ENCODE results near the gene ATP2C2. TPM values are rescaled to one million over a fixed set of nuclear protein-coding genes. Genes with fewer than 3 reads are reported as not detected.
"Not testable (repeated sequence)": the region's sequence is repeated elsewhere in the genome, so short reads cannot be mapped to it uniquely, and the experiment has no call there.

Gene ATP2C2
- polyA plus RNA-seq, 6 donors from 2014 or later: not detected

DNA sequence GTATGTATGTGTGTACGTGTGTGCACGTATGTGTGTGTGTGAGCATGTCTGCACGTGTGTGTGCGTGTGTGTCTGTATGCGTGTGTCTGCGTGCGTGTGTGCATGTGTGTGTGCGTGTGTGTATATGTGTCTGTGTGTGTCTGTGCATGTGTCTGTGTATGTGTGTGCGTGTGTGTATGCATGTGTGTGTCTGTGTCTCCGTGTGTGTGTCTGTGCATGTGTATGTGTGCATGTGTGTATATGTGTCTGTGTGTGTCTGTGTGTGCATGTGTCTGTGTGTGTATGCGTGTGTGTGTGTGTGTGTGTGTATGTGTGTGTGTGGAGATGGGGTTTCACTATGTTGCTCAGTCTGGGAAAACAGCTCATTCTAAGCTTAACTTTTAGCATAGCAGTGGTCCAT is 43.9 kb downstream of the ATP2C2 start:
- ATAC-seq (ENCODE audit: low read depth in 2 of 2): no peak
- H3K27ac Mint-ChIP-seq: no peak overlapping the region
- DNase-seq: no peak
- H3K4me3 Mint-ChIP-seq: no peak overlapping the region
- H3K27me3 Mint-ChIP-seq: peaks cover 12 to 42% (median 41%) of the 10 kb centered on the region in 3 donors
- H3K9me3 Mint-ChIP-seq: no peaks in the 10 kb centered on the region
- H3K4me1 Mint-ChIP-seq: no peaks in the 10 kb centered on the region
- H3K36me3 Mint-ChIP-seq: no peaks in the 10 kb centered on the region

GRCh38 chr16:84413244-84414004 is 45.1 kb downstream of the ATP2C2 start:
- Mint-ChIP-seq H3K4me1 (no peaks in the 10 kb centered on the region), H3K27me3 (peaks cover 12 to 43% (median 42%) of the 10 kb centered on the region in 3 donors), H3K36me3 (no peaks in the 10 kb centered on the region), H3K9me3 (no peaks in the 10 kb centered on the region), H3K27ac (no peak overlapping the region), H3K4me3 (no peak overlapping the region)
- no peak for ATAC-seq (ENCODE audit: low read depth in 2 of 2)
- DNase-seq: no peak

DNA sequence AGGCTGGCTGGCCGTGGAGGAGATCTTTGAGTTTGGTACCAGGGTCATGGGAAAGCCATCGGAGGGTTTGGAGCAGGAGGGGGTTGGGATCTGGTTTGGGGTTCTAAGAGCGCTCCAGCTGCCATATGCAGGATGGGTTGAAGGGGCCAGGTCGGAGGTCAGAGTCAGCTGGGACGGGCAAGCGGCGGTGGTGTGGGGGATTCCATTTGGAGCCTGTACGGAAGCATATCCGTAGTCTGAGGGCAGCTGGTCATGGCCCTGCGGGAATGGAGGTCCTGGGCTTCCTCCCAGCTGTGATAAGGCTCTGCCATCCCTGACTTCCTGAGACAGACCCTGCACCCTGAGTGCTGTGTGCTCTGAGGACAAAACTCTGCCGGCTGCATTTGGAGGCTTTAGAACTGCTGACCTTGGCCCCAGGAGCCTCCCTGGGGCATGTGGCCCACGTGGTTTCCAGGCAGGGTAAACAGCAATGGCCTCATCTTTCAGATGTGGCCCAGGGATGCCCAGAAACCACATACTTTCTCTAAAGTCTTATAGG is 46.5 kb downstream of the ATP2C2 start:
- Mint-ChIP-seq H3K27me3 (peaks cover 7 to 49% (median 49%) of the 10 kb centered on the region in 3 donors), H3K27ac (peak overlapping the region in 2 of 6 donors; percentile 46 to 57), H3K9me3 (no peaks in the 10 kb centered on the region), H3K4me3 (no peak overlapping the region), H3K36me3 (no peaks in the 10 kb centered on the region), H3K4me1 (no peaks in the 10 kb centered on the region)
- no peak for DNase-seq
- ATAC-seq (ENCODE audit: low read depth in 2 of 2): no peak

DNA sequence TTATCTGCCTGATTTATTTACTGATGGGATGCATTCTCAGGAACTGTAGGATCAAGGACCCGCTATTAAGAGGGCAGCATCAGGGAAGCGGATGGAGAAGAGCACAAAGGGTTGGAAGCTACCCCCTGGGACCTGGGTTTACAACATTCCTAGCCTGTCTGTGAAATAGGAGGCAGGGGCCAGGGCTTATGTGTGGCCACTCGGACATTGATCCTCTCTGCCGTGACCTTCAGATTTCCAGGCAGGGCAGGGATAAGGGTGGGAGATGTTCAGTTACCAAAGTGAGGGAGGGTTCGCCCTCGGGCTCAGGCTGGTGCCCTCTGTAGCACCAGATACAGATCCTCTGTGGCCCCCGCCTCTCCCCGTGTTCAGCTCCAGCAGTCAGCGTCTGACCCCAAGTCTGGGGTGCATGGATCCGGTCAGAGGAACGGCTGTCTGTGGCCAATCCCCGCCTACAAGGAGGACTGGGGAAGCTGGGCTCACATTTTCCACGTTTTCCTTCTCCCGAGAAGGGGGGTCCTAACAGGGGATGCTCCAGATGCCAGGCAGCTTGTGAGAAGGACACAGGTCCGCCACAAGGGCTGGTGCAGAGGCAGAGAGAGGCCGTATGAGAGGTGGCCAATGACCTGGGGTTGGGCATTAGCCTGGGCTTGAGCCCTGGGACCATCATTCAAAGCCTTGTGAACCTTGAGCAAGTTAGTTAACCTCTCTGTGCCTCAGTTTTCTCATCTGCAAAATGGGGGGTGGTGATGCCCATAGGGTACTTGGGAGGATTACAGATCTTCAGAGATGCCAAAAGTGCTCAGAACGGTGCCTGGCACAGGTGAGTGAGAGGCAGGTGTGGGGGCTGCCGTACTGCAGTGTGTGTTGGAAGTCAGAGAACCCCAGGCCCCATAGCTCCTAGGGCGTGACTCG is 48.3 kb downstream of the ATP2C2 start:
- Mint-ChIP-seq H3K4me3 (no peak overlapping the region), H3K4me1 (no peaks in the 10 kb centered on the region)

DNA sequence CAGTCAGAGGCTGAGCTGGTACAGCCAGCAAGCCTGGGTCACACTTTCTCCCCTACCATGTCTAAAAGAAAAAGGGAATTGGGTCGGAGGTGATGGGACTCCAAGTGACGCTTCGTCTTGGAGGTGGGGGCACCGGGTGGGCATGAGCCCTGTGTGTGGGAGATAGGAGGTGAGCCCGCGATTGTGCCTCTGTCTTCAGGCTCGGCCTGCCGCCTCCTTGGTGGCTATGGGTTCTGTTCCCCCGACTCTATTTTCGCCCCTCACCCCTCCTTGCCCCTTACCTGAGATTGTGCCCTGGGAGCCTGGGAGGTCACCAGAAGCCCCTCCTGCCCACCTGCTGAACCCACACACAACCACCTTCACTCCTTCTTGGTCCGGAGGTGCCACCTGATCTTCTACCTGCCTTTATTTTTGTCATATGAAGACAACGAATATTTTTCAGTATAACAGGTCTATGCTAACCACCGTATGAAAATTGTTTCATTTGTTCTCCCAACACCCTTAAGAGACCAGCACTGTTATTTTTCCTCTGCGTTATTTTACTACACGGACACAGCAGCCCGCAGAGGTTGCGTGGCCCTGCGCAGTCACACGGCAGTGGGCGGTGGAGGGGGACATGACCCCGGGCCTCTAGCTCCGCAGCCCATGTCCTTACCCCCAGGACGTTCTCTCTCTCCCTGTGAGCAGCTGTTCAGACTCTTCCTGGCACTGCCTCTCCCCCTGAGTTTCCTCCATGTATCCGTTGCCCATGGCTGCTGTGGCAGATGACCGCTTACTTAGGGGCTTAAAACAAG is 49.9 kb downstream of the ATP2C2 start:
- H3K4me1 Mint-ChIP-seq: no peaks in the 10 kb centered on the region
- H3K4me3 Mint-ChIP-seq: no peak overlapping the region
- ATAC-seq (ENCODE audit: low read depth in 2 of 2) (no peak), DNase-seq (no peak)
- peaks cover 0 to 4% (median 0%) of the 10 kb centered on the region in 7 donors for H3K9me3 Mint-ChIP-seq
- peaks cover 0 to 49% (median 43%) of the 10 kb centered on the region in 3 donors for H3K27me3 Mint-ChIP-seq
- H3K36me3 Mint-ChIP-seq: no peaks in the 10 kb centered on the region
- no peak overlapping the region for H3K27ac Mint-ChIP-seq

More for the DNA sequence above, 48.3 kb downstream of the ATP2C2 start:
- Mint-ChIP-seq H3K27ac (no peak overlapping the region), H3K36me3 (no peaks in the 10 kb centered on the region), H3K27me3 (peaks cover 3 to 49% (median 48%) of the 10 kb centered on the region in 3 donors), H3K9me3 (no peaks in the 10 kb centered on the region)
- ATAC-seq (ENCODE audit: low read depth in 2 of 2) (no peak), DNase-seq (no peak)

DNA sequence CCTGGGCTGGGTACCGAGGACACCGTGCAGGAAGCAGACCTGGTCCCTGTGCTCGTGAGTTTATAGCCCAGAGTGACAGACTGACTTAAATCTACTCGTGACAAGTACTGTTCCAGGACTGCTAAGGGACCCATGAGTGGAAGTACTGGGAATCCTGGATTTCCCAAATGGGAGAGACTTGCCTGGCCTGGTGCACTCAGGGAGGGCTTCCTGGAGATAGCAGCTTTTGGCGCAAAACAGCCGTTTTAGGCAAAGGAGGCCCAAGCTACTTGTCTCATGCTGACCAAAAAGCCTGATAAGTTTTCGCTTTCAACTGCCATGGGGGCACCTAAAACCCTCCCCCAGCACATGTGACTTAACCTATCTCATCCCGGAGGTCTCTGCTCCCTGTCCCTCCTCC is 51.4 kb downstream of the ATP2C2 start:
- H3K27me3 Mint-ChIP-seq: peaks cover under 1 to 36% (median 32%) of the 10 kb centered on the region in 3 donors
- H3K27ac Mint-ChIP-seq: no peak overlapping the region
- ATAC-seq (ENCODE audit: low read depth in 2 of 2): no peak
- DNase-seq: no peak
- no peaks in the 10 kb centered on the region for H3K4me1 Mint-ChIP-seq
- peaks cover 0 to 7% of the 10 kb centered on the region in 2 donors for H3K36me3 Mint-ChIP-seq
- peaks cover 0 to 12% (median 4%) of the 10 kb centered on the region in 7 donors for H3K9me3 Mint-ChIP-seq
- H3K4me3 Mint-ChIP-seq: no peak overlapping the region

GRCh38 chr16:84420556-84420955 is 52.2 kb downstream of the ATP2C2 start:
- not testable (repeated sequence) for DNase-seq; ATAC-seq (ENCODE audit: low read depth in 2 of 2); H3K4me3 Mint-ChIP-seq; H3K4me1 Mint-ChIP-seq; H3K36me3 Mint-ChIP-seq
- Mint-ChIP-seq H3K27ac (peak overlapping the region in 1 of 6 donors; percentile 60), H3K9me3 (peaks cover 0 to 12% (median 4%) of the 10 kb centered on the region in 7 donors), H3K27me3 (peaks cover 6 to 34% (median 34%) of the 10 kb centered on the region in 3 donors)

GRCh38 chr16:84421081-84421937 is 53.0 kb downstream of the ATP2C2 start:
- Mint-ChIP-seq H3K27ac (no peak overlapping the region), H3K9me3 (peaks cover 0 to 12% (median 4%) of the 10 kb centered on the region in 7 donors), H3K4me1 (no peaks in the 10 kb centered on the region), H3K27me3 (peaks cover 6 to 42% (median 33%) of the 10 kb centered on the region in 3 donors), H3K36me3 (peaks cover 0 to 7% of the 10 kb centered on the region in 2 donors), H3K4me3 (no peak overlapping the region)
- no peak for ATAC-seq (ENCODE audit: low read depth in 2 of 2)
- no peak for DNase-seq

GRCh38 chr16:84421938-84422220 is 53.5 kb downstream of the ATP2C2 start:
- H3K27me3 Mint-ChIP-seq: peaks cover 6 to 47% (median 36%) of the 10 kb centered on the region in 3 donors
- H3K27ac Mint-ChIP-seq: no peak overlapping the region

DNA sequence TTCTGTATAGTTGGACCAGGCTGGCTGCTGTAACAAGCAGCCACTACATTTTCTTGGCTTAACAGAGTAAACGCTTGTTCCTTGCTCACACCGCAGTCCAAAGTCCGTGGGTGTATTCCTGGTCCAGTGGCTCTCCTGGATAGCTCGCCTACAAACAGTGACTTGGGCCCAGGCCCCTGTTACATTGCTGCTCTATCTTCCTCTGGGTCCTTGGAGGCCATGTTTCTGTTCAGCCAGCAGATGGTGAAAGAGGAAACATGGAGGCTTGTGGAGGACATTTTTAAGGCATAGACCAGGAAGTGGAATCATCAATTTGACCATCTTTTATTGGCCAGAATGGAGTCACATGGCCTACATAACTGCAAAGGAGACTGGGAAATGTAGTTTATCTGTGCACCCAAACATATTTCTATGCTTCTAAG is 55.1 kb downstream of the ATP2C2 start:
- DNase-seq: no peak
- H3K27ac Mint-ChIP-seq: no peak overlapping the region
- H3K9me3 Mint-ChIP-seq: peaks cover 0 to 12% (median 4%) of the 10 kb centered on the region in 7 donors
- peaks cover 11 to 44% (median 34%) of the 10 kb centered on the region in 3 donors for H3K27me3 Mint-ChIP-seq
- peak overlapping the region in 1 of 8 donors; percentile 12 for H3K4me3 Mint-ChIP-seq
- H3K4me1 Mint-ChIP-seq: no peaks in the 10 kb centered on the region
- peaks cover 0 to 7% of the 10 kb centered on the region in 2 donors for H3K36me3 Mint-ChIP-seq
- peak; percentile 45 to 56 for ATAC-seq (ENCODE audit: low read depth in 2 of 2)

More at GRCh38 chr16:84421938-84422220, 53.5 kb downstream of the ATP2C2 start:
- Mint-ChIP-seq H3K9me3 (peaks cover 0 to 12% (median 4%) of the 10 kb centered on the region in 7 donors), H3K4me1 (no peaks in the 10 kb centered on the region), H3K4me3 (no peak overlapping the region), H3K36me3 (peaks cover 0 to 7% of the 10 kb centered on the region in 2 donors)
- DNase-seq (no peak), ATAC-seq (ENCODE audit: low read depth in 2 of 2) (no peak)

DNA sequence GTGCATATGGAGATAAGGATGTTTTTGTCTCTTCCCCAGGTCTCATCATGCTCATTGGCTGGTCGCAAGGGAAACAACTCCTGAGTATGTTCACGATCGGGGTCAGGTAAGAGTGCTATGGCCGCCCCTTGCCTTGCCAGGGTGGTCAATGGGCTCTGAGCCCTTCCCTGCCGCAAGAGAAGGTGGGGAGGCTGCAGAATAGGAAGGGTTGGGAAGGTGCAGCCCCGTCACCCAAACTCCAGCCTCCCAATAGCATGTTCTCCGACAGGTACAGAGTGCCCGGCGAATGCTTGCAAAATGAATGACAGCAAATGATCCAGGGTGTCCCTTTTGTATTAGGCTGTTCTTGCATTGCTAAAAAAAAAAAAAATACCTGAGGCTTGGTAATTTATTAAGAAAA is 57.4 kb downstream of the ATP2C2 start:
- H3K27me3 Mint-ChIP-seq: peaks cover 21 to 42% (median 40%) of the 10 kb centered on the region in 3 donors
- H3K36me3 Mint-ChIP-seq: peaks cover 0 to 7% of the 10 kb centered on the region in 2 donors
- no peaks in the 10 kb centered on the region for H3K4me1 Mint-ChIP-seq
- H3K9me3 Mint-ChIP-seq: peaks cover 0 to 12% (median 4%) of the 10 kb centered on the region in 7 donors
- DNase-seq: no peak
- H3K27ac Mint-ChIP-seq: peak overlapping the region in 1 of 6 donors; percentile 39
- no peak for ATAC-seq (ENCODE audit: low read depth in 2 of 2)
- no peak overlapping the region for H3K4me3 Mint-ChIP-seq

- no peak for ATAC-seq (ENCODE audit: low read depth in 2 of 2)
These were observed 58.5 kb downstream of the ATP2C2 start for GRCh38 chr16:84426804-84427203.

More at GRCh38 chr16:84426804-84427203, 58.5 kb downstream of the ATP2C2 start:
- Mint-ChIP-seq H3K27me3 (peaks cover 24 to 51% (median 49%) of the 10 kb centered on the region in 3 donors), H3K27ac (no peak overlapping the region), H3K4me1 (no peaks in the 10 kb centered on the region), H3K4me3 (no peak overlapping the region), H3K9me3 (peaks cover 0 to 12% (median 4%) of the 10 kb centered on the region in 7 donors), H3K36me3 (peaks cover 0 to 7% of the 10 kb centered on the region in 2 donors)
- no peak for DNase-seq

Measured in naive B cell (primary cell).